ENCODE results near the gene OR8B2. TPM values are rescaled to one million over a fixed set of nuclear protein-coding genes. Genes with fewer than 3 reads are reported as not detected.

OR8B2 gene
- total RNA-seq, 2 donors from 2014 or later: not detected

GRCh38 chr11:124339396-124340141, 44.7 kb downstream of the OR8B2 start:
- no peaks in the 10 kb centered on the region for H3K9me3 ChIP-seq

More at GRCh38 chr11:124339396-124340141, 44.7 kb downstream of the OR8B2 start:
- Histone ChIP-seq H3K4me1 (no peaks in the 10 kb centered on the region), H3K27ac (no peak overlapping the region), H3K36me3 (no peaks in the 10 kb centered on the region), H3K27me3 (no peaks in the 10 kb centered on the region), H3K4me3 (no peak overlapping the region)
- no peak for DNase-seq (ENCODE audit: low spot score)
- no peak for TF ChIP-seq CTCF (IDR thresholded peaks at IDR 0.05)

Other genes with a start within 250 kb of the OR8B2 start
- not detected for gene OR10D3, start 201.2 kb downstream of the OR8B2 start, total RNA-seq
- gene OR8G1, start 143.4 kb downstream of the OR8B2 start, total RNA-seq: not detected
- not detected for gene OR8G5, start 128.1 kb downstream of the OR8B2 start, total RNA-seq
- gene OR8D1, start 70.5 kb downstream of the OR8B2 start, total RNA-seq: not detected
- gene OR8D2, start 64.3 kb downstream of the OR8B2 start, total RNA-seq: not detected
- gene OR8B3, start 14.5 kb upstream of the OR8B2 start, total RNA-seq: not detected
- gene OR8B4, start 40.4 kb upstream of the OR8B2 start, total RNA-seq: not detected
- not detected for gene OR8B8, start 61.2 kb upstream of the OR8B2 start, total RNA-seq
- gene OR8B12, start 159.2 kb upstream of the OR8B2 start, total RNA-seq: not detected
- gene OR8A1, start 185.5 kb upstream of the OR8B2 start, total RNA-seq: not detected
- gene PANX3, start 226.9 kb upstream of the OR8B2 start, total RNA-seq: not detected
- 10 to 100 TPM; 20.0 to 27.6 TPM for gene TBRG1, start 238.4 kb upstream of the OR8B2 start, total RNA-seq